ENCODE data around the gene THPO.
A peak's percentile ranks its signal among the peaks of the same experiment; 100 is the strongest.
"Not testable (repeated sequence)": the region's sequence is repeated elsewhere in the genome, so short reads cannot be mapped to it uniquely, and the experiment has no call there.

THPO gene

GRCh38 chr3:184349563-184350470 is 28.2 kb downstream of the THPO start:
- peak; percentile 39 for DNase-seq (ENCODE audit: low spot score)

- DNase-seq (ENCODE audit: low spot score) = no peak
Measured at GRCh38 chr3:184348057-184348382, 30.0 kb downstream of the THPO start.

GRCh38 chr3:184347321-184348056 is 30.5 kb downstream of the THPO start:
- DNase-seq (ENCODE audit: low spot score) = no peak

- DNase-seq (ENCODE audit: low spot score) = no peak
Measured at GRCh38 chr3:184346480-184347190, 31.4 kb downstream of the THPO start.

GRCh38 chr3:184345317-184346144 is 32.5 kb downstream of the THPO start:
- DNase-seq (ENCODE audit: low spot score) = peak; percentile 95

GRCh38 chr3:184344579-184345316 is 33.3 kb downstream of the THPO start:
- DNase-seq (ENCODE audit: low spot score) = no peak

- no peak for DNase-seq (ENCODE audit: low spot score)
Measured at GRCh38 chr3:184343200-184343876, 34.7 kb downstream of the THPO start.

- no peak for DNase-seq (ENCODE audit: low spot score)
Measured at GRCh38 chr3:184341925-184342324, 36.1 kb downstream of the THPO start.

GRCh38 chr3:184339451-184340135 is 38.4 kb downstream of the THPO start:
- DNase-seq (ENCODE audit: low spot score) = not testable (repeated sequence)

GRCh38 chr3:184339001-184339400 is 39.0 kb downstream of the THPO start:
- DNase-seq (ENCODE audit: low spot score) = no peak

- DNase-seq (ENCODE audit: low spot score) = peak; percentile 88
Measured at GRCh38 chr3:184338511-184338945, 39.5 kb downstream of the THPO start.

- DNase-seq (ENCODE audit: low spot score) = no peak
Measured at GRCh38 chr3:184337981-184338380, 40.0 kb downstream of the THPO start.

- peak; percentile 88 for DNase-seq (ENCODE audit: low spot score)
Measured at GRCh38 chr3:184337399-184337714, 40.6 kb downstream of the THPO start, which contains the start of gene FAM131A. TSS of gene FAM131A (plus strand) at chr3:184337600. CDS start at chr3:184337631, 31 bp downstream.

GRCh38 chr3:184336547-184337398 is 41.2 kb downstream of the THPO start:
- DNase-seq (ENCODE audit: low spot score) = peak; percentile 71

- peak; percentile 95 for DNase-seq (ENCODE audit: low spot score)
Measured at GRCh38 chr3:184335661-184336546, 42.1 kb downstream of the THPO start.

GRCh38 chr3:184335291-184335660 is 42.7 kb downstream of the THPO start:
- no peak for DNase-seq (ENCODE audit: low spot score)

GRCh38 chr3:184334470-184335158 is 43.4 kb downstream of the THPO start:
- no peak for DNase-seq (ENCODE audit: low spot score)

Measured in Ammon's horn (tissue), 1 donor.